Central memory CD4-positive, alpha-beta T cell (primary cell): Measurements from ENCODE around the gene COL13A1.

Experiments
- DNase-seq: peaks from one replicate; pipeline ENCODE4 v3.0.0; 2022

COL13A1 gene

GRCh38 chr10:69955897-69956740 lies 154.4 kb downstream of the COL13A1 start:
- no peak for DNase-seq

GRCh38 chr10:69956741-69957230 lies 155.1 kb downstream of the COL13A1 start:
- no peak for DNase-seq

GRCh38 chr10:69957241-69957885 lies 155.7 kb downstream of the COL13A1 start:
- no peak for DNase-seq

GRCh38 chr10:69957886-69958555 lies 156.3 kb downstream of the COL13A1 start:
- no peak for DNase-seq

GRCh38 chr10:69958556-69958902 lies 156.8 kb downstream of the COL13A1 start:
- DNase-seq, result no peak

GRCh38 chr10:69959911-69960310 lies 158.2 kb downstream of the COL13A1 start:
- no peak for DNase-seq

- no peak for DNase-seq
These were observed 158.9 kb downstream of the COL13A1 start for GRCh38 chr10:69960606-69960987.

GRCh38 chr10:69960988-69961880 lies 159.5 kb downstream of the COL13A1 start:
- no peak for DNase-seq

- DNase-seq, result no peak
These were observed 160.4 kb downstream of the COL13A1 start for GRCh38 chr10:69961881-69962745.

GRCh38 chr10:69962746-69963135 lies 161.0 kb downstream of the COL13A1 start:
- no peak for DNase-seq

- DNase-seq, result no peak
These were observed 161.6 kb downstream of the COL13A1 start for GRCh38 chr10:69963178-69963834.

GRCh38 chr10:69963835-69964710 lies 162.4 kb downstream of the COL13A1 start:
- no peak for DNase-seq

- no peak for DNase-seq
These were observed 163.4 kb downstream of the COL13A1 start for GRCh38 chr10:69965086-69965485.

- DNase-seq, result no peak
These were observed 164.4 kb downstream of the COL13A1 start for GRCh38 chr10:69965919-69966662.

- no peak for DNase-seq
These were observed 167.1 kb downstream of the COL13A1 start for GRCh38 chr10:69968830-69969229.

GRCh38 chr10:69969977-69970376 lies 168.3 kb downstream of the COL13A1 start:
- no peak for DNase-seq

GRCh38 chr10:69972981-69973397 lies 171.3 kb downstream of the COL13A1 start:
- DNase-seq, result no peak

- no peak for DNase-seq
These were observed 172.0 kb downstream of the COL13A1 start for GRCh38 chr10:69973678-69974077.

- no peak for DNase-seq
These were observed 172.9 kb downstream of the COL13A1 start for GRCh38 chr10:69974551-69975155.
